NT2/D1 (cell line): ENCODE measurements around the gene POMT1.

Experiments
- SUZ12 ChIP-seq: IDR thresholded peaks from 2 replicates; pipeline ENCODE4 v1.6.1; 2011; ENCODE audit not compliant: insufficient read length, insufficient read depth; ENCODE audit errors: extremely low read depth
- ZNF274 ChIP-seq: IDR thresholded peaks from 2 replicates; pipeline ENCODE4 v1.6.1; 2011; ENCODE audit warnings: mild to moderate bottlenecking, low read depth, low read length

DNA sequence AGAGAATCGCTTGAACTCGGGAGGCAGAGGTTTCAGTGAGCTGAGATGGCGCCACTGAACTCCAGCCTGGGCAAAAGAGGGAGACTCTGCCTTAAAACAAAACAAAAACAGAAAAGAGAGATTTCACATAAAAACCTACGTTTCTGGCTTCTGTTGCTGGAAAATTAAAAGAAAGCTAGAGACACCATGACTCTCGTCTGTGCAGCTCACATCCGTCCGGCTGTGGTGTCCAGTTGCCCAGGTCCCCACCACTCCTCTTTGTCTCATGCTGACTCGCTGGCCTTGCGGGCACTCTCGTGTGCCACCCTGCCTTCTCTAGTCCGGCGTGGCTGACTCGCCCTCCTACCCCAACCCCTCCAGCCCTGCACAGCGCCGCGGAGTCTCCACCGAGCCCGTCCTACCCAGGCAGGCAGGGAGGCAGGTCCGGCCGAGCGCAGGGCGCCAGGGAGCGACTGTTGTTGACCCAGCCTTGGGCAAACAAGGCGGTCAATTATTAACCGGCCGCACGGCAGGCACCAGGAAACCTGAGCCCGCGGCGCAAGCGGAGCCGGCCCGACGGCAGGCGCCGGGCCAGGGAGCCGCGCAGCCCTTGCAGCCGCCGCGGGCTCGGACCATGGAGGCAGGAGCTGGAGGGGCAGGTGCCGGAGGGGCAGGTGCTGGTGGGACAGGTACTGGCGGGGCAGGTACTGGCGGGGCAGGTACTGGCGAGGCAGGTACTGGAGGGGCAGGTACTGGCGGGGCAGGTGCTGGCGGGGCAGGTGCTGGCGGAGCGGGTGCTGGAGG, 42.5 kb downstream of the POMT1 start, which contains the start of gene PRRT1B:
- TF ChIP-seq ZNF274 (no peak), SUZ12 (no peak)
